Neuronal stem cell (in vitro differentiated cells): ENCODE measurements around the gene FBXO21.
A peak's percentile ranks its signal among the peaks of the same experiment; 100 is the strongest.

Experiments
- DNase-seq: peaks from one replicate; pipeline ENCODE4 v3.0.0-alpha.2; 2013; ENCODE audit warnings: low spot score
- H2AFZ ChIP-seq: one replicate; pipeline ENCODE4 v1.6.1; 2013; ENCODE audit warnings: mild to moderate bottlenecking, low read length, inconsistent platforms
- H2AK5ac ChIP-seq: 2 replicates; pipeline ENCODE4 v1.6.1; 2013; ENCODE audit warnings: low read depth, mild to moderate bottlenecking, inconsistent platforms, low read length, moderate library complexity, mixed read lengths
- H2BK120ac ChIP-seq: 2 replicates; pipeline ENCODE4 v1.6.1; 2013; ENCODE audit warnings: low read depth, mild to moderate bottlenecking, inconsistent platforms, low read length, moderate library complexity, mixed read lengths
- H2BK12ac ChIP-seq: one replicate; pipeline ENCODE4 v1.6.1; 2013; ENCODE audit warnings: low read length, inconsistent platforms
- H2BK15ac ChIP-seq: 2 replicates; pipeline ENCODE4 v1.6.1; 2013; ENCODE audit warnings: mild to moderate bottlenecking, low read length, inconsistent platforms, mixed read lengths
- H2BK5ac ChIP-seq: one replicate; pipeline ENCODE4 v1.6.1; 2013; ENCODE audit warnings: inconsistent platforms, mild to moderate bottlenecking, low read length, moderate library complexity
- H3K14ac ChIP-seq: one replicate; pipeline ENCODE4 v1.6.1; 2013; ENCODE audit warnings: low read length, inconsistent platforms
- H3K18ac ChIP-seq: 2 replicates; pipeline ENCODE4 v1.6.1; 2013; ENCODE audit warnings: low read length, inconsistent platforms
- H3K23ac ChIP-seq: 2 replicates; pipeline ENCODE4 v1.6.1; 2013; ENCODE audit warnings: low read depth, mild to moderate bottlenecking, mixed read lengths, low read length, inconsistent platforms; ENCODE audit not compliant: poor library complexity
- H3K27ac ChIP-seq: replicated peaks from 3 replicates; pipeline ENCODE4 v1.5.1; 2013; ENCODE audit warnings: low read length, inconsistent platforms
- H3K27me3 ChIP-seq, 3 experiments: 2 replicates each; pipeline ENCODE4 v1.6.1; 2013; ENCODE audit warnings: low read length in 3 of 3, mild to moderate bottlenecking in 2 of 3, inconsistent platforms in 1 of 3, low read depth in 1 of 3, mixed read lengths in 1 of 3, moderate library complexity in 1 of 3; ENCODE audit not compliant: control insufficient read depth in 3 of 3, insufficient read depth in 3 of 3
- H3K36me3 ChIP-seq, 2 donors: replicated peaks in 1 of 2; 2 replicates each; pipeline ENCODE4 v1.6.1; 2013; ENCODE audit warnings: low read length in 2 of 2; ENCODE audit not compliant: control insufficient read depth in 2 of 2, insufficient read depth in 2 of 2
- H3K4ac ChIP-seq: 2 replicates; pipeline ENCODE4 v1.6.1; 2013; ENCODE audit warnings: inconsistent platforms, mild to moderate bottlenecking, low read length, moderate library complexity
- H3K4me1 ChIP-seq, 2 donors: 1 replicate in 1 of 2; 2 replicates in 1 of 2; pipeline ENCODE4 v1.6.1; 2013; ENCODE audit warnings: low read length in 2 of 2, low read depth in 1 of 2; ENCODE audit not compliant: control insufficient read depth in 2 of 2, insufficient read depth in 1 of 2
- H3K4me2 ChIP-seq: one replicate; pipeline ENCODE4 v1.6.1; 2013; ENCODE audit warnings: mild to moderate bottlenecking, low read length, inconsistent platforms; ENCODE audit not compliant: insufficient read depth, poor library complexity, severe bottlenecking
- H3K4me3 ChIP-seq, 2 donors: 2 replicates each; pipeline ENCODE4 v1.5.1; 2013; ENCODE audit warnings: low read length in 2 of 2, mild to moderate bottlenecking in 2 of 2, inconsistent platforms in 1 of 2, moderate library complexity in 1 of 2
- H3K79me1 ChIP-seq: one replicate; pipeline ENCODE4 v1.6.1; 2013; ENCODE audit warnings: low read depth, mild to moderate bottlenecking, inconsistent platforms, low read length, moderate library complexity
- H3K9ac ChIP-seq: one replicate; pipeline ENCODE4 v1.6.1; 2013; ENCODE audit warnings: mild to moderate bottlenecking, low read depth, low read length, inconsistent platforms; ENCODE audit not compliant: poor library complexity
- H3K9me3 ChIP-seq, 2 donors: replicated peaks in 1 of 2; 2 replicates each; pipeline versions ENCODE3 to v1.6.1; 2013; ENCODE audit warnings: low read length in 2 of 2, mild to moderate bottlenecking in 2 of 2, inconsistent platforms in 1 of 2, low read depth in 1 of 2, mixed read lengths in 1 of 2, moderate library complexity in 1 of 2; ENCODE audit not compliant: control insufficient read depth in 2 of 2, insufficient read depth in 1 of 2
- H4K8ac ChIP-seq: one replicate; pipeline ENCODE4 v1.6.1; 2013; ENCODE audit warnings: low read depth, mild to moderate bottlenecking, inconsistent platforms, low read length, moderate library complexity
- H4K91ac ChIP-seq: one replicate; pipeline ENCODE4 v1.6.1; 2013; ENCODE audit warnings: low read length, low read depth, mild to moderate bottlenecking, inconsistent platforms; ENCODE audit not compliant: poor library complexity
- WGBS, 2 donors: extraction: QIAGEN DNeasy Blood & Tissue Kit; methylation state at CpG; one replicate each; pipeline ENCODE4 v1.1.7; 2013; ENCODE audit warnings: missing lambda C conversion rate in 2 of 2, mixed read lengths in 1 of 2; ENCODE audit not compliant: insufficient read length in 2 of 2, insufficient replicate concordance in 1 of 2; ENCODE audit errors: extremely low coverage in 2 of 2; 5-methylcytosine and 5-hydroxymethylcytosine counted together

FBXO21 gene

GRCh38 chr12:117127933-117128823 is 62.1 kb downstream of the FBXO21 start:
- peak overlapping the region; percentile 10 for H3K23ac ChIP-seq
- peaks cover 0 to 21% of the 10 kb centered on the region in 2 donors for H3K9me3 ChIP-seq
- H2BK12ac ChIP-seq, result no peak overlapping the region
- no peak overlapping the region for H3K27ac ChIP-seq
- H4K91ac ChIP-seq, result no peak overlapping the region
- H2AK5ac ChIP-seq, result no peak overlapping the region
- no peak overlapping the region for H3K4me2 ChIP-seq
- H2BK120ac ChIP-seq, result no peak overlapping the region
- H2AFZ ChIP-seq, result no peak overlapping the region
- H3K4me3 ChIP-seq, result peak overlapping the region in 1 of 2 donors; percentile 63
- H3K79me1 ChIP-seq, result no peaks in the 10 kb centered on the region
- no peak overlapping the region for H2BK15ac ChIP-seq
- no peak overlapping the region for H4K8ac ChIP-seq
- H3K4me1 ChIP-seq, result peaks cover 1 to 4% of the 10 kb centered on the region in 2 donors
- H3K4ac ChIP-seq, result no peak overlapping the region
- H3K18ac ChIP-seq, result no peak overlapping the region
- H3K14ac ChIP-seq, result no peak overlapping the region
- DNase-seq, result no peak
- no CpG with 5 or more reads among the region's 6 CpGs for WGBS, 2 donors
- no peaks in the 10 kb centered on the region for H3K36me3 ChIP-seq
- no peak overlapping the region for H3K9ac ChIP-seq
- H2BK5ac ChIP-seq, result no peak overlapping the region
- no peaks in the 10 kb centered on the region for H3K27me3 ChIP-seq

- no peak overlapping the region for H3K18ac ChIP-seq
- H3K4ac ChIP-seq, result no peak overlapping the region
- H3K9ac ChIP-seq, result no peak overlapping the region
- no peak overlapping the region for H4K8ac ChIP-seq
- H3K79me1 ChIP-seq, result no peaks in the 10 kb centered on the region
- H3K9me3 ChIP-seq, result peaks cover 0 to 21% of the 10 kb centered on the region in 2 donors
- H2BK15ac ChIP-seq, result no peak overlapping the region
- H2BK5ac ChIP-seq, result no peak overlapping the region
- H3K4me2 ChIP-seq, result no peak overlapping the region
- no peak overlapping the region for H4K91ac ChIP-seq
- no peak overlapping the region for H2BK120ac ChIP-seq
- no peak overlapping the region for H2AK5ac ChIP-seq
- H3K4me3 ChIP-seq, result peak overlapping the region in 1 of 2 donors; percentile 7
- no peak overlapping the region for H3K23ac ChIP-seq
- H3K27ac ChIP-seq, result no peak overlapping the region
- peaks cover 1 to 4% of the 10 kb centered on the region in 2 donors for H3K4me1 ChIP-seq
- no peaks in the 10 kb centered on the region for H3K36me3 ChIP-seq
- no peak overlapping the region for H2AFZ ChIP-seq
- DNase-seq, result no peak
- WGBS, 2 donors, result no CpG with 5 or more reads among the region's 4 CpGs
- no peak overlapping the region for H3K14ac ChIP-seq
- no peaks in the 10 kb centered on the region for H3K27me3 ChIP-seq
- no peak overlapping the region for H2BK12ac ChIP-seq
Observed at GRCh38 chr12:117126335-117126734, 63.9 kb downstream of the FBXO21 start.

- Histone ChIP-seq H2AFZ (no peak overlapping the region), H2BK120ac (no peak overlapping the region), H3K4me1 (peaks cover 1 to 4% of the 10 kb centered on the region in 2 donors), H2BK5ac (no peak overlapping the region), H2BK15ac (no peak overlapping the region), H3K9ac (no peak overlapping the region), H3K4me2 (no peak overlapping the region), H3K18ac (no peak overlapping the region), H4K91ac (no peak overlapping the region), H2BK12ac (no peak overlapping the region), H3K4me3 (peak overlapping the region in 1 of 2 donors; percentile 7), H3K14ac (no peak overlapping the region), H3K27me3 (no peaks in the 10 kb centered on the region), H3K4ac (no peak overlapping the region), H3K9me3 (peaks cover 0 to 21% of the 10 kb centered on the region in 2 donors), H4K8ac (no peak overlapping the region), H3K27ac (no peak overlapping the region), H3K23ac (no peak overlapping the region), H3K79me1 (no peaks in the 10 kb centered on the region), H2AK5ac (no peak overlapping the region), H3K36me3 (no peaks in the 10 kb centered on the region)
- DNase-seq, result no peak
- WGBS, 2 donors, result no CpG with 5 or more reads among the region's 7 CpGs
Observed at GRCh38 chr12:117125767-117126166, 64.5 kb downstream of the FBXO21 start.

GRCh38 chr12:117125272-117125613 is 65.0 kb downstream of the FBXO21 start:
- Histone ChIP-seq H3K4ac (no peak overlapping the region), H2BK120ac (no peak overlapping the region), H4K8ac (no peak overlapping the region), H3K4me1 (peaks cover 1 to 4% of the 10 kb centered on the region in 2 donors), H3K27me3 (no peaks in the 10 kb centered on the region), H3K9ac (no peak overlapping the region), H3K4me2 (no peak overlapping the region), H2AK5ac (no peak overlapping the region), H3K14ac (no peak overlapping the region), H2BK12ac (no peak overlapping the region), H3K23ac (no peak overlapping the region), H3K18ac (no peak overlapping the region), H3K36me3 (no peaks in the 10 kb centered on the region), H3K27ac (no peak overlapping the region), H3K4me3 (no peak overlapping the region), H2AFZ (peak overlapping the region; percentile 20), H3K9me3 (peaks cover 0 to 21% of the 10 kb centered on the region in 2 donors), H4K91ac (no peak overlapping the region), H2BK15ac (no peak overlapping the region), H2BK5ac (no peak overlapping the region), H3K79me1 (no peaks in the 10 kb centered on the region)
- WGBS, 2 donors, result no CpG with 5 or more reads among the region's 6 CpGs
- DNase-seq, result no peak
